NCI-H1436 (cell line): Measurements from ENCODE around the gene CDAN1.
A peak's percentile ranks its signal among the peaks of the same experiment; 100 is the strongest.
"Not testable (repeated sequence)": the region's sequence is repeated elsewhere in the genome, so short reads cannot be mapped to it uniquely, and the experiment has no call there.

Experiments used
- DNase-seq: peaks from one replicate; lab custom pipeline; 2025; lab: John Stamatoyannopoulos, UW

CDAN1 gene

GRCh38 chr15:42707068-42707467 lies 29.9 kb downstream of the CDAN1 start:
- DNase-seq = no peak

GRCh38 chr15:42705336-42705735 lies 31.6 kb downstream of the CDAN1 start:
- DNase-seq = no peak

- DNase-seq = peak; percentile 19
Measured at GRCh38 chr15:42704492-42704926, 32.4 kb downstream of the CDAN1 start.

GRCh38 chr15:42696626-42697025 lies 40.3 kb downstream of the CDAN1 start:
- no peak for DNase-seq

- DNase-seq = no peak
Measured at GRCh38 chr15:42695527-42696071, 41.3 kb downstream of the CDAN1 start.

GRCh38 chr15:42694398-42694797 lies 42.5 kb downstream of the CDAN1 start:
- no peak for DNase-seq

GRCh38 chr15:42693942-42694341 lies 43.0 kb downstream of the CDAN1 start:
- DNase-seq = no peak

GRCh38 chr15:42693496-42693895 lies 43.4 kb downstream of the CDAN1 start:
- no peak for DNase-seq

- no peak for DNase-seq
Measured at GRCh38 chr15:42692997-42693396, 43.9 kb downstream of the CDAN1 start.

- DNase-seq = no peak
Measured at GRCh38 chr15:42692536-42692935, 44.4 kb downstream of the CDAN1 start.

GRCh38 chr15:42691770-42692169 lies 45.2 kb downstream of the CDAN1 start:
- DNase-seq = no peak

- no peak for DNase-seq
Measured at GRCh38 chr15:42691308-42691707, 45.6 kb downstream of the CDAN1 start.

GRCh38 chr15:42688301-42688700 lies 48.6 kb downstream of the CDAN1 start:
- DNase-seq = no peak

GRCh38 chr15:42687740-42688139 lies 49.2 kb downstream of the CDAN1 start:
- no peak for DNase-seq

GRCh38 chr15:42686281-42686680 lies 50.6 kb downstream of the CDAN1 start:
- no peak for DNase-seq

GRCh38 chr15:42681119-42681518 lies 55.8 kb downstream of the CDAN1 start:
- no peak for DNase-seq

- not testable (repeated sequence) for DNase-seq
Measured at GRCh38 chr15:42680142-42680482, 56.8 kb downstream of the CDAN1 start.

GRCh38 chr15:42679285-42680141 lies 57.4 kb downstream of the CDAN1 start:
- no peak for DNase-seq

GRCh38 chr15:42675021-42675420 lies 61.9 kb downstream of the CDAN1 start:
- no peak for DNase-seq

GRCh38 chr15:42674472-42674871 lies 62.5 kb downstream of the CDAN1 start:
- no peak for DNase-seq
